ENCODE measurements around the gene METTL16.

METTL16 gene

DNA sequence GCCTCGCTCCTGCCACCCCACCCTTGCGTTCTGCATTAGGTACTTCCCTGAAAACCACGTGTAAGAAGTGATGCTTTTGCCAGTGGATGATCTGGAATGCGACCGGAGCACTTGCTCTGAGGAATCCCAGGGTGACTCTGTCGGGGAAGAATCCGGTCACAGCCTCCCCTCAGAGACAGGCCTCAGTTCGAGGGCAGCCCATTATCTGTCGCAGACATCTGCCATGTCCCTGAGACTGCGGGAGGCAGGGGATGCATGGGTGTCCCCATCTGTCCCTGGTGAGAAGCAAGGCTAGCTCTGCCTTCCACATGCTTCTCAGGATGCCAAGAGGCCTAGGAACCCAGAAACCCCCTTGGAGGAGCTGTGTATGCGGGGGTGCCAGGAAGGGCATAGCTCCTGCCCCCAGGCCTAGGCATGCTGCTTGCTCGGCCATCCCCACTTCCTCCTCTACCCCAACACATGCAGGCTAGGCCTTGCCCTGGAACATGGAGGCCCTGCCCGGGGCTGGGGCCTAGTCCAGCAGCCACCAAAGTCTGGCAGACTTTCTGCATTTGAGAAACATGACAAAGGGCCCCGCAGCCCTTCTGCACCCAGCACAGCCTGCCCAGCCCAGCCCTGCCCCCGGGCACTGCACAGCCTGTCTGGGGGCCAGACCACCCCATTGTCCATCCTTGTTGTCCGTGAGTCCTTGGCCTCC is 131.3 kb downstream of the METTL16 start:
- no peak for DNase-seq (ENCODE audit: low read depth in 2 of 2)

DNA sequence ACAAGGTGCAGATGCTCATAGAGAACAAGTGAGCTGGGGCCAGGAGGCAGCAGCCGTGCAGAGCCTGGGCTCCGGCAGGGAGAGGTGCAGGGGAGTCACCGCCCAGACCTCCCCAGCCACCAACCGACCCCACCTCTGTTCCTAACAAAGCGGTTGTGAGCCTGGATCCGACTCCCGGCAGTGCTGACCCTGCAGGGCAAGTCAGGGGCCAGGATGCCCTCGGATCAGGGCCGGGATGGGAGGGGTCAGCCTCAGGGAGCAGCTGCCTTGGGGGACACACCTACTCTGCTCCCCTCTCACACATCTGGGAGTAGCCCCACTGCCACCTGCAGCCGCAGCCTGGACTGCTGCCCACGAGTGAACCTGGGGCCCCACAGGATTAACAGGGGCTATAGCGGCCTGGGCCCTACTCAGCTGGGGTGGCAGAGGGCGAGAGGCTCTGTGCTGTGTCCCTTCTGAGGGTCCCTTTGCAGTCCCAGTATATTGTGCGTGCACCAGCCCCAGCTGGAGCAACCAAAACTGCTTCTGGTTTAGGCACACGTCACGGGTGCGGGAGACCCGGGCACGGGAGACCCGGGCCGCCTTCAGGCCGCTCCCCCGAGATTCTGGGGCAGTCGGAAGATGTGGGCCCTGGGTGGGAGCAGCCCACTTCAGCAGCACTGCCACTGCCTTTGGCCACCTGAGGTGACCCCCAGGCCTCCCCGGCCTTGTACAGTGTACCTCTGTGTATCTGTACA is 132.0 kb downstream of the METTL16 start:
- no peak for DNase-seq (ENCODE audit: low read depth in 2 of 2)

DNA sequence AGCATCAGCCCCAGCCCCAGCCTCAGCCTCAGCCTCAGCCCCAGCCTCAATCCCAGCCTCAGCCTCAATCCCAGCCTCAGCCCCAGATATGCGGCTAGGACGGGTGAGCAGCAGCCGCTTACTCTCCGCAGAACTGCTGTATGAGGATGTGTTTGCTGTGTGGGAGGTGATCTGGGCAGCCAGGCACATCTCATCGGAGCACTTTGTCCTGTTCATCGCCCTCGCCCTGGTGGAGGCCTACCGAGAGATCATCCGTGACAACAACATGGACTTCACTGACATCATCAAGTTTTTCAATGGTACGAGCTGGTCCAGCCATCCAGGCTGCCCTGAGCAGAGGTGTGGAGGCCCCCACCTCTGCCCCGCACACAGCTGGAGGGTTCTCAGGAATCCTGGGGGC is 132.8 kb downstream of the METTL16 start:
- no peak for DNase-seq (ENCODE audit: low read depth in 2 of 2)

DNA sequence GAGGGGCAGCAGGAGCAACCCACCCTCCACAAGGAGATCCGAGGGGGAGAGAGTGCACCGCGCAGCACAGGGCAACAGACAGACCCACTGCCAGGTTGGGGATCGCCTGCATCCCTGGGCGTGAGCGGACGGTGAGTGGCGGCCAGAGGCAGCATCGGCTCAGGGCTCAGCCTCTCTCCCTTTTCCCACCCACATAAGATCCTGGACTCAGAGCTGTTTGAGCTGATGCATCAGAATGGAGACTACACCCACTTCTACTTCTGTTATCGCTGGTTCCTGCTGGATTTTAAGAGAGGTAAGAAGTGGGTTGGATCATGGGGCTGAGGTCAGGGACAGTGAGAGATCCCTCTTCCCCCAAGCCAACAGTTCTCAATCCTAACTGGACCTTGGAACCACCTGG is 134.0 kb downstream of the METTL16 start:
- DNase-seq (ENCODE audit: low read depth in 2 of 2) = no peak

DNA sequence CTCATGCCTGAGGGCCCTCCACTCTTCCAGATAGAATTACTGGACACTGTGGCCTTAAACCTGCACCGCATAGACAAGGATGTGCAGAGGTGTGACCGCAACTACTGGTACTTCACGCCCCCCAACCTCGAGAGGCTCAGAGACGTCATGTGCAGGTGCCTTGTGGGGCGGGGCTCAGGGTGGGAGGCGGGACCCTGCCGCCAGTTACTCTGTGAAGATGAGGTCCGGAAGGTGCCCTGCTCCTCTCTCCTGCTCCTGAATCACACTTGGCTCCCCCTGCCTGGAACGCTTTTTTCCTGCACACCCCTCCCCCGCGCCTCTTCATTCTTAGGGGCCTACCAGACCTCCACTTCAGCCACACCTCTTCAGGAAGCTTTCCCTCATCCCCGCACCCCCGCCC is 135.6 kb downstream of the METTL16 start:
- no peak for DNase-seq (ENCODE audit: low read depth in 2 of 2)

DNA sequence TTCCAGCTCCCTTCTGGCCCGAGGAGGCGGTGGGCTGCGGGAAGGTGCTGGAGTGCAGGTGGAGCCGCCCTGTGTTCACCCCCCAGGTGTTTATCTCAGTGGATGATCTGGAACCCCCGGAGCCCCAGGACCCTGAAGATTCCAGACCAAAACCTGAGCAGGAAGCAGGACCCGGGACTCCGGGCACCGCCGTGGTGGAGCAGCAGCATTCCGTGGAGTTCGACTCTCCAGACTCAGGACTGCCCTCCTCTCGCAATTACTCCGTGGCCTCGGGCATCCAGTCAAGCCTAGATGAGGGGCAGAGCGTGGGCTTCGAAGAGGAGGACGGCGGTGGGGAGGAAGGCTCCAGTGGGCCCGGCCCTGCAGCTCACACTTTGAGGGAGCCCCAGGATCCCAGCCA is 136.3 kb downstream of the METTL16 start:
- DNase-seq (ENCODE audit: low read depth in 2 of 2) = no peak

DNA sequence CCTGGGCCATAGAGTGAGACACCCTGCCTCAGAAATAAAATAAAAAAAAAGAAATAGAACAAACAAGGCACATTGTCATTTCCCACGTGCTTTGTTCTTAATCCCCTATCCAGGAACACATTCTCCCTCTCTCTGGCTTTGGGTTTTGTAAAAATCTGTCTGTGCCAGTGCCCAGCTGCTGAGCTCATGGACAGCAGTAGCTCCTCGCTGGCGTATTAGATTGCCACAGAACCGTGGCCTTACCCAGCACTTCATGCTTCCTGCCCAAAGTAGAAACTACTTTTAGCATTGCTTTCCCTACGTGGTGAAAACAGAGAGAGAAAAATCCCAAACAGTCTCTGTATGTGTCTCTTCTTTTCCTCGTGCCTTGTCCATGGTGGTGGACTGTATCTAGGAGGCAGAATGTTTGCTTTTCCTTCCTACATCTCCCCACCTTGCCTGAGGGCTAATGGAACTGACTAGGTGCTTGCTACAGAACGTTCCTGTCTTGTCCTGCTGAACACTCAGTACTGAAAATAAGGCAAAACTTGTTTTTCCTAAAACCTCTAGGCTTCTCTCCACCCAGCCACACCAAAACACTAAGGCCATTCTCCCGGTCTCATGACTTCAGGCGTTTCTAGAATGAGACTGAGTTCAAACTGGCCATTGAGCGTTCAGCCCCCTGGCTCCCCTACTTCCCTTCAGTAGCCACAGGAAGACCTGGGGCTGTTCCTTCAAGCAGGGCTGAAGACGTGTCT is 137.0 kb downstream of the METTL16 start:
- DNase-seq (ENCODE audit: low read depth in 2 of 2) = no peak

DNA sequence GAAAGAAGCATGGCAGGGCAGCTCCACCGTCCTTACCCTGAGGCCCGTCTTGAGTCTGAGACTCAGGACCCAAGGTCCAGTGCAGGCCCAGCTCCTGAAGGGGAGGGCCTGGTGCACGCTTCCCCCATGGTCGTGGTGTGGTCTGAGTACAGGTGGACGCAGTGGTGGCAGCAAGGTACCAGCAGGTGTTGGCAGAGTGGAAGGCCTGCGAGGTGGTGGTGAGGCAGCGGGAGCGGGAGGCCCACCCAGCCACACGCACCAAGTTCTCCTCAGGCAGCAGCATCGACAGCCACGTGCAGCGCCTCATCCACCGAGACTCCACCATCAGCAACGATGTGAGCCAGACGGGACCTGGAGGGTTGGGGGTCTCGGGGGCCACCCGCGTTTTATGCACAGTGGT is 138.5 kb downstream of the METTL16 start:
- DNase-seq (ENCODE audit: low read depth in 2 of 2) = no peak

DNA sequence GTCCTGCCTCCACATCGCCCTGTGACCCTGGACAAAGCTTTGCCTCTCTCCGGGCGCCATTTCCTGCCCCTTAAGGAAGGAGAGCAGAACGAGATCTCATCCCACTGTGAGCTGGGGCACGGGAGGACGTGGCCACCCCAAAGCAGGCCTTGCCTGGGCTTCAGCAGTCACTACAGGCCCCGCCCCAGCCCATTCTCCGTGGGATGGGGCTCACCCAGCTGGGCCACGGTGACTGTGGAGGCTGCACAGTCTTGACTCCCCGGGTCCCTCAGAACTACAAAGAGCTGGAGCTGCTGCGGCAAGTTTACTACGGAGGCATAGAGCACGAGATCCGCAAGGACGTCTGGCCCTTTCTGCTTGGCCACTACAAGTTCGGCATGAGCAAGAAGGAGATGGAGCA is 139.0 kb downstream of the METTL16 start:
- DNase-seq (ENCODE audit: low read depth in 2 of 2) = no peak

DNA sequence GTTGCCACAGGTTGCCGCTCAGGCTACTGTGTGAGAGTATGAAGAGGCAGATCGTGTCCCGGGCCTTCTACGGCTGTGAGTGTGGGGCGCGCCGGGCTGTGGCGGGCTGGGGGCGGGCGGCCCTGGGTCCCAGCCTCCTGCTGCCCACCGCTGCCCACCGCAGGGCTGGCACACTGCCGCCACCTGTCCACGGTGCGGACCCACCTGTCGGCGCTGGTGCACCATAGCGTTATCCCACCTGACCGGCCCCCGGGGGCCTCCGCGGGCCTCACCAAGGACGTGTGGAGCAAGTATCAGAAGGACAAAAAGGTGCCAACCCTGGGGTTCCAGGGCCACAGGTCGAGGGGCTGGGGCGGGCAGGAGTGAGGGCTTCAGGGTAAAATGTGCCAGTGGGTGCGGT is 139.5 kb downstream of the METTL16 start:
- DNase-seq (ENCODE audit: low read depth in 2 of 2) = no peak

DNA sequence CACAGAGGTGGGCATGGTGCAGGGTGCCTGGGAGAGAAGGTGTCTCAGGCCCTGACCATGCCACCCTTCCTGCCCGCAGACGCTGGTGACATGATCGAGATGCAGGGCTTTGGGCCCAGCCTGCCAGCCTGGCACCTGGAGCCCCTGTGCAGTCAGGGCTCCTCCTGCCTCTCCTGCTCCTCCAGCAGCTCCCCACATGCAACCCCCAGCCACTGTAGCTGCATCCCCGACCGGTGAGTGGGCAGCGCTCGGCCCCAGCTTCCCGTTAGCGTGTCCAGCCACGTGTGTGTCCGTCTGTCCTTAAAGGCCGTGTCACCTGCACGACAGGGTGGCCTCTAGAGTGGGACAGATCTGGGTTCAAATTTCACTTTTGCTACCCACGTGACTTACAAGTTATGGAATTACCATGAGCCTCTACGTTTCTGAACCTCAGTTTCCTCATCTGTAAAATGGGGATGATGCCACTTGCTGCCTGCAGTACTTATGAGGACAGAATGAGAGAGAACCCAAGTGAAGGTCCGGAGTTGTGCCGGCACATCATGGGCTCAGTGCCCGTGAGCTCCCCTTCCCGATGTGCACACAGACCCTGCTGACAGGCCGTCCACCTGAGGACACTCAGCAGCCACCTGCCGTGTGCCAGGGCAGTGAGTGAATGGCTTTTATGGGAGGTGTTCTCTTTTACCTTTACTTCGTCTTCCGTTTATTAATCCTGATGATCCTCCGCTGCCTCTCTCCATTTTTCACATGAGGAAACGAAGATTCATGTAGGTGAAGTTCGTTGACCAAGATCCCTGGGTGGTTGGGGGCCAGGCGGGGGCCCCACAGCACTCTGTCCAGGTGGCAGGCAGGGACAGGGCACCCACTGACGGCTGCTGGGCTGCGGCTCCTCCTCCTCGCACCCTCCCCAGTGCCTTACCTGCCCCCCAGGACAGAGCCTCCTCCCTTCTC is 140.2 kb downstream of the METTL16 start:
- no peak for DNase-seq (ENCODE audit: low read depth in 2 of 2)

DNA sequence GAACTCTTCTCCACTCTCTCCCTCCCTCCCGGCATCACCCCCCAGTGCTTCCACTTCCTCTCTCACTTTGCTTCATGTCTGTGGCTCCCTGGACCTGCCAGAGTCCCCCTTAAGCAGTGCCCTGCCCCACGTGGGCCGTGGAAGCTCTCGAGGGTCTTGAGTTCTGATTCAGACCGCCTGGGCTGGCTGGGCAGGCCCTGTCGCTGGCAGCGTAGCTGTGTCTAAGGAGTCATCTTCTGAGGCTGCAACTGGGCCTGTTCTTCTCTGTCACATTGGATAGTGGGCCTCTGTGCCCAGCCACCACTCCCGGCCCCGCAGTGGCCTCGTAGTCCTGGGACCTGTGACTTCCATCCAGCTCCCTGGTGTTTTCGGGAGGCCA is 141.5 kb downstream of the METTL16 start:
- DNase-seq (ENCODE audit: low read depth in 2 of 2) = no peak

DNA sequence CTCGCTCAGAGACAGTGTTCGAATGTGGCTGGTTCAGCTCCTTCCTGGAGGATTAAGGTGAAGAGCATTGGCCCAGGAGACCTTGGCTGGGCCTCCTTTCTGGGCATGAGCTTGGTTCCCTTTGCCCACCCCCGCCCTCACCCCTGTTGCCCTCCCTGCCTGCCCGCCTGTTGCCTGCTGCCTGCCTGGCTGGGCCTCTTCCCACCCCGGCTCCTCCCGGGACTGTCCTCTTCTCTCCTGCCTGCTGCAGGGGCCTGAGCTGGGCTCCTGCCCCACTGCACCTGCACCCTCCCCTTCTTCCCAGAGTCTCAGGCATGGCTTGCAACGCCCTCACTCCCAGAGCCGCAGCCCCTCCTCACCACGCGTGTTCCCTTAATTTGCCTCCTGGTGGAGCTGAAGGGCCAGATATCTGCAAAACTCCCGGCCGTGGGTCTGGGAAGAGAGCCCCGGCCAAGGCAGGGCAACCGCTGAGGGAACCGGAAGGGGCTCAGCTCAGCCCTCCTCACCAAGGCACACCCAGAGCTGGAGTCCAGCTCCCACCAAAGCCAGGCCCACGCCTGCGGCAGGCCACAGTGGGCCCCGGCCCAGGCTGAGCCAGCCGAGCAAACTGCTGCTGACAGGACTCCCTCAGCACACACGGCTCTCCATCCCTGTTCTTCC is 142.0 kb downstream of the METTL16 start:
- no peak for DNase-seq (ENCODE audit: low read depth in 2 of 2)

DNA sequence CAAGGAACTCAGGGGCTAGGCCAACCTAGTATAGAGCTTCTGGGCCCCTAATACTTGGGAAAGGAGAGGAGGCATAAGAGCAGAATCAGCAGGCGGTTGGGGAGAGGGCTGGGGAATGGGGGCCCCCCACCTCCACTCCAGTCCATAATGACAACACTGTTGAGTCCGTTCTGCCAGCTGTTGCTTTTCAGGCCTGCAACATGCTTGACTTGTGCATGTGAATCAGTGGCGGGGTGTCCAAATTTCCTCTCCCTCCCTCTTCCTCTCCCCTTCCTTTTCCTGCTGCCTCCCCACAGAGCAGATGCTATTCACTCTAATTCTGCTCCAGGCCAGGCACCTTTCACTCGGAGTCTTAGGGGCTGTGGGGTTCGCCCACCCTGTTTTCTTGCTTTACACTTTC is 142.6 kb downstream of the METTL16 start:
- no peak for DNase-seq (ENCODE audit: low read depth in 2 of 2)

DNA sequence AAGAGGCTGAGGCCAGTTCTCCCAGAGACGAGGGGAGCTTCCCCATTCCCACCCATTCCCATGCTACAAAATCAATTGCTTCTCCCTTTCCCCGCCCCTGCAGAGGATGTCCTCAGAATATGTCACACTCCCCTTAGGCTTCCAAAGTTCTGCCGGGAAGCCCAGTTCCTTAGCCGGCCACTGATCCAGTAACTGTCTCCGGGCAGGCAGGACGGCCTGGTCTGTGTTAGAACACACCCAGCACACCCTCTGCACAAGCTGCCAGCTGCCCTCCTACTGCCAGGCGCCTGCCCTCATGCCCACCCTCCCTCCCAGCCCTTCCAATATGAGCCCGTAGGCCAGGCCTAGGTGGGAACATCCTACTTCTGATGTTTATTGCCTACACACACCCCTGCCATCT is 143.3 kb downstream of the METTL16 start:
- no peak for DNase-seq (ENCODE audit: low read depth in 2 of 2)

DNA sequence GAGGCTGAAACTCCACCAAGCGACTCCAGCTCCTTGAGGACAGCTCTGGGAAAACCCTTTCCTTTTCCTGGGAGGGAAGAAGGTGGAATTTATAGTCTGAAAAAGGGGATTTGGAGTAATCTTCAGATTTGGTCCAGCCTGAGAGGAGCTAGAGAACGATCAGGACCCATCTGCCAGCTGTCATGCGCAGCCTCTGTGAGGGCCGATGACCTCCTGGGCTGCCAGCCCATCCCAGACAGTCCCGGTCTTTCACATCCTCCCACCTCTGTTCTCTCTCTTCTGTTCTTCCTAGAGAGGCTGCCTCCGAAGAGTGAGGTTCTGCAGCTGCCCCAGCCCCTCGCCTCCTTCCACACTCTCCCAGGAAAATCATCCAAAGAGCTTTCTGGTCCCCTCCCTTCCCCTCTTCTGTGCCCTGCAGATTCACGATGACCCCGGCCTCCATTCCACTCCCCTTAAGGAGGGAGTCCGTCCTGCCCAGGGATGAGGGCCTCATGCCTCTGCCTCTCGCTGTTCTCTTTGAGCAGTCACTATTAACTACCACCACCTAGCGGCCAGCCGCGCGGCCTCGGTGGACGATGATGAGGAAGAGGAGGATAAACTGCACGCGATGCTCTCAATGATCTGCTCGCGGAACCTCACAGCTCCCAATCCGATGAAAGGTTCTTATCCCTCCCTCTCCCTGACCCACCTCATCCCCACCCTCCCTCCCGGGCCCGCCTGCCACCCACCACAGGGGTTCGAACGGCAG is 144.8 kb downstream of the METTL16 start:
- no peak for DNase-seq (ENCODE audit: low read depth in 2 of 2)
